Stimulated activated CD4-positive, alpha-beta T cell treated with anti-CD3 and anti-CD28 coated beads, Interleukin-2, amount 100 ng/mL, for 48 hours (primary cell): ENCODE measurements around the gene CERS1.

Experiments used
- DNase-seq, 2 donors: peaks; one replicate each; pipeline ENCODE4 v3.0.0-alpha.2; 2020

The CERS1 gene

GRCh38 chr19:18898607-18899408 lies 2.9 kb upstream of the CERS1 start:
- DNase-seq, result no peak

- DNase-seq, result no peak
These were observed 2.2 kb upstream of the CERS1 start for GRCh38 chr19:18898081-18898606.

GRCh38 chr19:18897094-18898029 lies 1.4 kb upstream of the CERS1 start:
- no peak for DNase-seq

- DNase-seq, result no peak
These were observed 473 bp upstream of the CERS1 start for GRCh38 chr19:18896421-18896841.

- no peak for DNase-seq
These were observed 727 bp downstream of the CERS1 start for GRCh38 chr19:18895038-18895823.

- no peak for DNase-seq
These were observed 1.5 kb downstream of the CERS1 start for GRCh38 chr19:18894254-18895037.

- DNase-seq, result no peak
These were observed 2.2 kb downstream of the CERS1 start for GRCh38 chr19:18893587-18894253.

GRCh38 chr19:18889949-18890745 lies 5.8 kb downstream of the CERS1 start:
- no peak for DNase-seq

GRCh38 chr19:18886972-18887371 lies 9.0 kb downstream of the CERS1 start:
- no peak for DNase-seq

- no peak for DNase-seq
These were observed 12.2 kb downstream of the CERS1 start for GRCh38 chr19:18883526-18884304.

- DNase-seq, result no peak
These were observed 14.5 kb downstream of the CERS1 start for GRCh38 chr19:18881491-18881890.

- peak in 1 of 2 donors; percentile 36 for DNase-seq
These were observed 16.2 kb downstream of the CERS1 start for GRCh38 chr19:18879579-18880373.

GRCh38 chr19:18878858-18879578 lies 16.9 kb downstream of the CERS1 start:
- DNase-seq, result no peak

GRCh38 chr19:18878058-18878797 lies 17.7 kb downstream of the CERS1 start:
- no peak for DNase-seq

- no peak for DNase-seq
These were observed 19.1 kb downstream of the CERS1 start for GRCh38 chr19:18876865-18877264.

GRCh38 chr19:18875726-18876125 lies 20.2 kb downstream of the CERS1 start:
- no peak for DNase-seq

- no peak for DNase-seq
These were observed 24.4 kb downstream of the CERS1 start for GRCh38 chr19:18871543-18871942.
